ENCODE results near the gene OR8D2. TPM values are rescaled to one million over a fixed set of nuclear protein-coding genes. Genes with fewer than 3 reads are reported as not detected.
"Not testable (repeated sequence)": the region's sequence is repeated elsewhere in the genome, so short reads cannot be mapped to it uniquely, and the experiment has no call there.

Gene OR8D2
- total RNA-seq, 2 experiments from 2014 or later, result not detected

DNA sequence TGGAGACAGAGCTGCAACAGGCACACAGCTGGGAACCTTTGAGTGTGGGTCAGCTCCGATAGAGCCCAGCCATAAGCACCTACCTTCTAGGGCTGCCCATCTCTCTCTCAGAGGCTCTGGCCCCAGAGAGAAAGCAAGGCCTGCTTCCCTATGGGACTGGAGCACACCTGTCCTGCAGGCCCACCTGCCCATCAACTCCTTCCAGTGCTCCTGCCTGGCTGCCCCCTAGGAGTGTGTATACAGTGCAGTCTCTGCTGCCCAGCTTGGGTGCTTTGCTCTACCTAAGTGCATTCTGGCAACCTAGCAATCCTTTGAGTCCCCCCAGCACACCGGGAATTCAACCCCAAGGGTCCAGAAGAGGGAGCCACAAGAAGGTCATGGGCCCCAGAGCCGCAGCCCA, 42.8 kb downstream of the OR8D2 start:
- Mint-ChIP-seq H3K9me3 (peaks cover 6% of the 10 kb centered on the region), H3K27me3 (no peaks in the 10 kb centered on the region), H3K36me3 (no peaks in the 10 kb centered on the region), H3K4me3 (no peak overlapping the region), H3K27ac (no peak overlapping the region), H3K4me1 (ENCODE audit: low read depth) (no peaks in the 10 kb centered on the region)
- CTCF ChIA-PET, result no interaction called here
- POLR2A ChIA-PET, result no interaction called here
- intact Hi-C loops (cut with micrococcal nuclease), result loop anchor here (5.0 kb wide), 1 partner anchor 205 kb away; no protein-coding TSS in a partner anchor
- no peak for DNase-seq

DNA sequence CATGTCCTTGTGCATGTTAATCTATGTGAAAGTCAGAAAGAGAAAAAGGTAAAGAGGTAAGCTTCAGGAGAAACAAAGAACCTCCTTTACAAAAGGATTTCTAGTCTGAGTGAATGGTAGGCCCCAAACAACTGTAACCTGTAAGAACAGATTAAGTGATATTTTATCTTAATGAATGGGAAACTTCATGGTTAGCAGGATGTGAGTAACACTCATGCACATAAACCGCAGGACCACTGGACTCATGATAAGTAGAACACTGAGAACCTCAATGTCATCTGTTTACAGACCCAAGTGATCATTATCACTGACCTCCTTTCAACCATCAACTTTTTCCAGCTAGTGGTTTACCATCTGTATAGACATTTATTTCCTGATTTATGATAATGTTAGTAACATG, 43.9 kb downstream of the OR8D2 start:
- no peaks in the 10 kb centered on the region for H3K9me3 Mint-ChIP-seq
- no peak overlapping the region for H3K4me3 Mint-ChIP-seq
- H3K36me3 Mint-ChIP-seq, result no peaks in the 10 kb centered on the region
- H3K27ac Mint-ChIP-seq, result no peak overlapping the region
- CTCF ChIA-PET, result no interaction called here
- DNase-seq, result no peak
- no peaks in the 10 kb centered on the region for H3K4me1 Mint-ChIP-seq (ENCODE audit: low read depth)
- POLR2A ChIA-PET, result no interaction called here
- H3K27me3 Mint-ChIP-seq, result no peaks in the 10 kb centered on the region
- intact Hi-C loops (cut with micrococcal nuclease), result loop anchor here (5.0 kb wide), 1 partner anchor 204 kb away; no protein-coding TSS in a partner anchor

DNA sequence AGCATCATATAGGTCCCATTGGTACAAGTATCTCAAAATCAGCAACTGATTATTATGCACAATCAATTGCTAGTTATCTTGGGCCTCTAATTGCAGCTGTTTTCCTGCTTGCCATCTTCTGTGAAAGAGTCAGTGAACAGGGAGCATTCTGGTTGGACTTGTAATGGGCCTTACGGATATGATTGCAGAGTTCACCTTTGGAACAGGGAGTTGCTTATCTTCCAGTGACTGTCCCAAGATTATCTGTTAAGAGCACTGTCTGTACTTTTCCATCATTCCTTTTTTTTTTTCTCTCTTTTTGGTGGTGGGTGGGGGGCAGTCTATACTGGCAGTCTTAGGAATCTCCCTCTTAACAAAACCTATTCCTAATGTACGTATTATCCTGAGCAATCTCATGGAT, 46.0 kb downstream of the OR8D2 start:
- no peaks in the 10 kb centered on the region for H3K9me3 Mint-ChIP-seq
- H3K4me3 Mint-ChIP-seq, result no peak overlapping the region
- POLR2A ChIA-PET, result no interaction called here
- H3K27ac Mint-ChIP-seq, result no peak overlapping the region
- H3K27me3 Mint-ChIP-seq, result no peaks in the 10 kb centered on the region
- CTCF ChIA-PET, result interaction anchor here (0.9 kb wide), 1 partner anchor 44 kb away, joined by 3 read pairs; no protein-coding TSS in a partner anchor
- H3K4me1 Mint-ChIP-seq (ENCODE audit: low read depth), result no peaks in the 10 kb centered on the region
- no peaks in the 10 kb centered on the region for H3K36me3 Mint-ChIP-seq
- intact Hi-C loops (cut with micrococcal nuclease), result no loop called here
- no peak for DNase-seq

DNA sequence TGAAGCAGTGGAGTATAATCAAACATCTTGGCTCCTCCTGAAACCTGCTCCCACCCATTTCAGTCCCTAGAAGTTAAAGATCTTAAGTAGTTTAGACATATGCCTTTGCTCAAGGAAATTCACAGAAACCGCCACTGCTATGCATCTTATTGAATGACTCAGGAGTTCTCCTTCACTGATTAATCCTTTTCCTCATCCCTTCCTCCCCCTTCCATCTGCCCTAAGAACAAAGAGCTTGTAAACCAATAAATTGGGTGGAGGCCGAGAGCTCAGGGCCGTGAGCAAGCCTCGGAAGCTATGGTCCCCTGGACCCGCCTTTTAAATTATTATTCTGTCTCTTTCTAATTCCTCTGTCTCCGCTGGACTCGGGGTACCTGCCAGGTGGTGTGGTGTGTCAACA, 49.1 kb downstream of the OR8D2 start:
- DNase-seq; H3K27me3 Mint-ChIP-seq; POLR2A ChIA-PET; H3K9me3 Mint-ChIP-seq; H3K36me3 Mint-ChIP-seq; H3K4me1 Mint-ChIP-seq (ENCODE audit: low read depth); CTCF ChIA-PET; H3K4me3 Mint-ChIP-seq; H3K27ac Mint-ChIP-seq; intact Hi-C loops (cut with micrococcal nuclease): not testable (repeated sequence)

Other genes starting within 250 kb of the OR8D2 start
- gene VWA5A, start 204.7 kb downstream of the OR8D2 start, total RNA-seq, result 1 to 10 TPM; 6.9 to 7.5 TPM
- gene OR10D3, start 136.9 kb downstream of the OR8D2 start, total RNA-seq, result not detected
- gene OR8G1, start 79.1 kb downstream of the OR8D2 start, total RNA-seq, result not detected
- gene OR8G5, start 63.8 kb downstream of the OR8D2 start, total RNA-seq, result not detected
- not detected for gene OR8D1, start 6.2 kb downstream of the OR8D2 start, total RNA-seq
- not detected for gene OR8B2, start 64.3 kb upstream of the OR8D2 start, total RNA-seq
- not detected for gene OR8B3, start 78.8 kb upstream of the OR8D2 start, total RNA-seq
- gene OR8B4, start 104.7 kb upstream of the OR8D2 start, total RNA-seq, result not detected
- not detected for gene OR8B8, start 125.5 kb upstream of the OR8D2 start, total RNA-seq
- gene OR8B12, start 223.5 kb upstream of the OR8D2 start, total RNA-seq, result not detected
- not detected for gene OR8A1, start 249.8 kb upstream of the OR8D2 start, total RNA-seq

Data from activated CD4-positive, alpha-beta memory T cell treated with anti-CD3 and anti-CD28 coated beads for 36 hours (primary cell).